Panc1 (cell line): ENCODE measurements around the gene DAG1. TPM values are rescaled to one million over a fixed set of nuclear protein-coding genes. Genes with fewer than 3 reads are reported as not detected.

ENCODE experiments used
- ATAC-seq: fragments of 200-7000 bp; cut with Tn5 transposase; 2 replicates; pipeline ENCODE4 v1.9.1; 2020; ENCODE audit warnings: mild to moderate bottlenecking, moderate library complexity
- BruUV-seq: library from RNA; stranded (reverse); fragments of 400-500 nt; replicated peaks from 2 replicates; lab custom pipeline; 2021; lab: Mats Ljungman, UMichigan
- CTCF ChIA-PET: fragments of 300-600 bp; sonication (Branson Sonifier 250); formaldehyde crosslinking; loops from one replicate; lab custom pipeline; 2022; ENCODE audit warnings: antibody characterized with exemption; lab: Charles Lee
- POLR2A ChIA-PET: fragments of 300-600 bp; sonication (Branson Sonifier 250); formaldehyde crosslinking; loops from one replicate; lab custom pipeline; 2022; ENCODE audit warnings: antibody characterized with exemption; lab: Charles Lee
- DNase-seq: peaks from one replicate; pipeline ENCODE4 v3.0.0-alpha.2; 2010; ENCODE audit warnings: low read depth, low spot score
- H3K27ac ChIP-seq: 2 replicates; pipeline ENCODE4 v1.5.1; 2011; ENCODE audit warnings: mild to moderate bottlenecking, low read length, inconsistent platforms
- H3K27me3 ChIP-seq: fragments of 200-500 bp; sonication (Bioruptor generic); 2 replicates; pipeline ENCODE4 v1.6.0; 2014; ENCODE audit warnings: low read length, inconsistent platforms; ENCODE audit not compliant: control insufficient read depth, insufficient read depth
- H3K36me3 ChIP-seq: fragments of 200-500 bp; sonication (Bioruptor generic); 2 replicates; pipeline ENCODE4 v1.5.1; 2014; ENCODE audit warnings: inconsistent platforms, mild to moderate bottlenecking, low read length, moderate library complexity; ENCODE audit not compliant: control insufficient read depth, insufficient read depth
- H3K4me1 ChIP-seq: 2 replicates; pipeline ENCODE4 v1.5.1; 2011; ENCODE audit warnings: inconsistent platforms, mild to moderate bottlenecking, low read length, moderate library complexity; ENCODE audit not compliant: control insufficient read depth, insufficient read depth
- H3K4me3 ChIP-seq, 2 experiments: 2 replicates each; pipeline ENCODE4 v1.5.1; 2011 to 2012; ENCODE audit warnings: low read depth in 2 of 2, low read length in 2 of 2, mild to moderate bottlenecking in 2 of 2, inconsistent platforms in 1 of 2, moderate library complexity in 1 of 2
- H3K9me3 ChIP-seq: fragments of 200-500 bp; sonication (Bioruptor generic); 2 replicates; pipeline ENCODE4 v1.5.1; 2014; ENCODE audit warnings: low read depth, mild to moderate bottlenecking, inconsistent platforms, low read length, moderate library complexity; ENCODE audit not compliant: control insufficient read depth, insufficient read depth
- POLR2AphosphoS5 ChIP-seq: IDR thresholded peaks from 2 replicates; pipeline ENCODE4 v1.6.1; 2012; ENCODE audit warnings: mild to moderate bottlenecking, low read depth, low read length, moderate library complexity
- SIN3A ChIP-seq: IDR thresholded peaks from 2 replicates; pipeline ENCODE4 v1.6.1; 2012; ENCODE audit warnings: low read depth, mild to moderate bottlenecking, low read length, moderate library complexity, borderline replicate concordance; ENCODE audit not compliant: insufficient read depth
- TCF7L2 ChIP-seq: IDR thresholded peaks from 2 replicates; pipeline ENCODE4 v1.6.1; 2011; ENCODE audit warnings: mild to moderate bottlenecking, low read depth, low read length, inconsistent platforms
- in situ Hi-C: cut with HindIII; loops from 2 replicates; pipeline ENCODE4 v1.10.0; 2016; ENCODE audit warnings: low sequenced_read_pairs, low pct_unique_long_range_greater_than_20kb
- intact Hi-C: fragments of 100-400 bp; cut with micrococcal nuclease; formaldehyde crosslinking; loops from one replicate; pipeline ENCODE4 v1.10.0; 2022; ENCODE audit not compliant: unreplicated experiment
- total RNA-seq: library from RNA; stranded (reverse); gene quantifications from one replicate; pipeline ENCODE4 v1.2.1, GENCODE V29; 2021; ENCODE audit not compliant: unreplicated experiment
- TF ChIP-seq, protein P1 (sequence below): fragments of 450-650 bp; IDR thresholded peaks from 2 replicates; pipeline ENCODE4 v1.5.1; 2017; ENCODE audit warnings: mild to moderate bottlenecking
- TF ChIP-seq, protein P2 (sequence below), 2 experiments: IDR thresholded peaks; 2 replicates each; pipeline ENCODE4 v1.6.1; 2011 to 2012; ENCODE audit warnings: low read depth in 2 of 2, control low read depth in 1 of 2, low read length in 1 of 2, mild to moderate bottlenecking in 1 of 2, moderate library complexity in 1 of 2; ENCODE audit not compliant: insufficient read depth in 1 of 2

DAG1 gene
- total RNA-seq, 1 experiment from 2014 or later: 160 TPM

DNA sequence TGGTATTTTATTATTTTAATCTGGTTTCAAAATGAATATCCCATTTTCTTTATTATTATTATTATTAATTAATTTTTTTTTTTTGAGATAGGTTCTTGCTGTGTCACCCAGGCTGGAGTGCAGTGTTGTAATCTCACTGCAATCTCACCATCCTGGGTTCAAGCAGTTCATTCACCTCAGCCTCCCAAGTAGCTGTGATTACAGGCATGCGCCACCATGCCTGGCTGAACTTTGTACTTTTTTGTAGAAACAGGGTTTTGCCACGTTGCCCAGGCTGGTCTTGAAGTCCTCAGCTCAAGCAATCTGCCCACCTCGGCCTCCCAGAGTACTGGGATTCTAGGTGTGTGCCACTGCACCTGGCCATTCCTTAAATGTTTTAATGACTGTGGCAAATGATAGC is 28.6 kb downstream of the DAG1 start:
- BruUV-seq: no TSS peak
- in situ Hi-C loops (no loop called here), intact Hi-C loops (no loop called here)
- H3K9me3 ChIP-seq: no peaks in the 10 kb centered on the region
- H3K4me1 ChIP-seq: no peaks in the 10 kb centered on the region
- no peak overlapping the region for H3K4me3 ChIP-seq
- DNase-seq: no peak
- no peaks in the 10 kb centered on the region for H3K27me3 ChIP-seq
- no peaks in the 10 kb centered on the region for H3K36me3 ChIP-seq
- no peak for TF ChIP-seq POLR2AphosphoS5
- TF ChIP-seq, protein P1, sequence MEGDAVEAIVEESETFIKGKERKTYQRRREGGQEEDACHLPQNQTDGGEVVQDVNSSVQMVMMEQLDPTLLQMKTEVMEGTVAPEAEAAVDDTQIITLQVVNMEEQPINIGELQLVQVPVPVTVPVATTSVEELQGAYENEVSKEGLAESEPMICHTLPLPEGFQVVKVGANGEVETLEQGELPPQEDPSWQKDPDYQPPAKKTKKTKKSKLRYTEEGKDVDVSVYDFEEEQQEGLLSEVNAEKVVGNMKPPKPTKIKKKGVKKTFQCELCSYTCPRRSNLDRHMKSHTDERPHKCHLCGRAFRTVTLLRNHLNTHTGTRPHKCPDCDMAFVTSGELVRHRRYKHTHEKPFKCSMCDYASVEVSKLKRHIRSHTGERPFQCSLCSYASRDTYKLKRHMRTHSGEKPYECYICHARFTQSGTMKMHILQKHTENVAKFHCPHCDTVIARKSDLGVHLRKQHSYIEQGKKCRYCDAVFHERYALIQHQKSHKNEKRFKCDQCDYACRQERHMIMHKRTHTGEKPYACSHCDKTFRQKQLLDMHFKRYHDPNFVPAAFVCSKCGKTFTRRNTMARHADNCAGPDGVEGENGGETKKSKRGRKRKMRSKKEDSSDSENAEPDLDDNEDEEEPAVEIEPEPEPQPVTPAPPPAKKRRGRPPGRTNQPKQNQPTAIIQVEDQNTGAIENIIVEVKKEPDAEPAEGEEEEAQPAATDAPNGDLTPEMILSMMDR: no peak
- TF ChIP-seq, protein P2, sequence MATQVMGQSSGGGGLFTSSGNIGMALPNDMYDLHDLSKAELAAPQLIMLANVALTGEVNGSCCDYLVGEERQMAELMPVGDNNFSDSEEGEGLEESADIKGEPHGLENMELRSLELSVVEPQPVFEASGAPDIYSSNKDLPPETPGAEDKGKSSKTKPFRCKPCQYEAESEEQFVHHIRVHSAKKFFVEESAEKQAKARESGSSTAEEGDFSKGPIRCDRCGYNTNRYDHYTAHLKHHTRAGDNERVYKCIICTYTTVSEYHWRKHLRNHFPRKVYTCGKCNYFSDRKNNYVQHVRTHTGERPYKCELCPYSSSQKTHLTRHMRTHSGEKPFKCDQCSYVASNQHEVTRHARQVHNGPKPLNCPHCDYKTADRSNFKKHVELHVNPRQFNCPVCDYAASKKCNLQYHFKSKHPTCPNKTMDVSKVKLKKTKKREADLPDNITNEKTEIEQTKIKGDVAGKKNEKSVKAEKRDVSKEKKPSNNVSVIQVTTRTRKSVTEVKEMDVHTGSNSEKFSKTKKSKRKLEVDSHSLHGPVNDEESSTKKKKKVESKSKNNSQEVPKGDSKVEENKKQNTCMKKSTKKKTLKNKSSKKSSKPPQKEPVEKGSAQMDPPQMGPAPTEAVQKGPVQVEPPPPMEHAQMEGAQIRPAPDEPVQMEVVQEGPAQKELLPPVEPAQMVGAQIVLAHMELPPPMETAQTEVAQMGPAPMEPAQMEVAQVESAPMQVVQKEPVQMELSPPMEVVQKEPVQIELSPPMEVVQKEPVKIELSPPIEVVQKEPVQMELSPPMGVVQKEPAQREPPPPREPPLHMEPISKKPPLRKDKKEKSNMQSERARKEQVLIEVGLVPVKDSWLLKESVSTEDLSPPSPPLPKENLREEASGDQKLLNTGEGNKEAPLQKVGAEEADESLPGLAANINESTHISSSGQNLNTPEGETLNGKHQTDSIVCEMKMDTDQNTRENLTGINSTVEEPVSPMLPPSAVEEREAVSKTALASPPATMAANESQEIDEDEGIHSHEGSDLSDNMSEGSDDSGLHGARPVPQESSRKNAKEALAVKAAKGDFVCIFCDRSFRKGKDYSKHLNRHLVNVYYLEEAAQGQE (IDR thresholded peaks at IDR 0.05; ENCODE audit: insufficient read depth in 1 of 2, low read depth in 2 of 2, low read length in 1 of 2): no peak
- TF ChIP-seq TCF7L2: no peak
- TF ChIP-seq SIN3A: no peak
- no peak for ATAC-seq
- POLR2A ChIA-PET: no interaction called here
- CTCF ChIA-PET: no interaction called here
- no peak overlapping the region for H3K27ac ChIP-seq

DNA sequence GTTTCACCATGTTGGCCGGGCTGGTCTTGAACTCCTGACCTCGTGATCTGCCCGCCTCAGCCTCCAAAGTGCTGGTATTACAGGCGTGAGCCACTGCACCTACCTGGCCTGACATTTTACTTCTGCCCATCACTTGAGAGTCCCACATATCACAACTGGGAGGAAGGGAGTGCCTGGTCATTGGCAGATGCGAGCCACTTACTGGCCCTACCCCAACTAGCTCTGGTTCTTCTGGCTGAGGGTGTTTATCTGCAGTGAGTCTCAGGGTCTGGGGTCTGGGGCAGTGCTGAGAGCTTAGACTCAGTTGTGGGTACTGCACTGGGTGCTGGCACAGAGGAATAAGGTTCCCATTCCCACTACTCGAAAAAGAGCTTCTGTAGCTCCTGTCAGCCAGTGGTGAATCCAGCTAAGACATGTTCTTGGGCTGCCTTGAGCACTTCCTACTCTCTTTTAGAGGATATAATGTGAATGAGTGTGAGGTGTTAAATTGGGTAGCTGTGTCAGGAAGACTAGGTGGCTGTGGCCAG is 30.2 kb downstream of the DAG1 start:
- H3K27ac ChIP-seq: no peak overlapping the region
- in situ Hi-C loops (no loop called here), intact Hi-C loops (no loop called here)
- CTCF ChIA-PET: no interaction called here
- no peaks in the 10 kb centered on the region for H3K9me3 ChIP-seq
- no TSS peak for BruUV-seq
- TF ChIP-seq, protein P2 (IDR thresholded peaks at IDR 0.05; ENCODE audit: insufficient read depth in 1 of 2, low read depth in 2 of 2, low read length in 1 of 2): no peak
- TF ChIP-seq POLR2AphosphoS5 (no peak), TCF7L2 (no peak), SIN3A (no peak)
- TF ChIP-seq, protein P1: no peak
- no peaks in the 10 kb centered on the region for H3K27me3 ChIP-seq
- POLR2A ChIA-PET: interaction anchor here (0.6 kb wide), 1 partner anchor 218 kb away, joined by 11 read pairs; no protein-coding TSS in a partner anchor
- H3K4me3 ChIP-seq: no peak overlapping the region
- DNase-seq: no peak
- H3K36me3 ChIP-seq: no peaks in the 10 kb centered on the region
- peak; percentile 26; the same call in 1 of the 2 replicates for ATAC-seq
- H3K4me1 ChIP-seq: no peaks in the 10 kb centered on the region
